Measurements from ENCODE around the gene SPATA17.
"Not testable (repeated sequence)": the region's sequence is repeated elsewhere in the genome, so short reads cannot be mapped to it uniquely, and the experiment has no call there.

SPATA17 gene

GRCh38 chr1:217674028-217674729 lies 43.0 kb downstream of the SPATA17 start:
- DNase-seq (ENCODE audit: low read depth) = no peak

- no peak for DNase-seq (ENCODE audit: low read depth)
Measured at GRCh38 chr1:217681806-217682205, 50.7 kb downstream of the SPATA17 start.

GRCh38 chr1:217687511-217687910 lies 56.4 kb downstream of the SPATA17 start:
- no peak for DNase-seq (ENCODE audit: low read depth)

GRCh38 chr1:217696140-217696539 lies 65.0 kb downstream of the SPATA17 start:
- not testable (repeated sequence) for DNase-seq (ENCODE audit: low read depth)

- no peak for DNase-seq (ENCODE audit: low read depth)
Measured at GRCh38 chr1:217703326-217703725, 72.2 kb downstream of the SPATA17 start.

- DNase-seq (ENCODE audit: low read depth) = no peak
Measured at GRCh38 chr1:217712925-217713597, 81.9 kb downstream of the SPATA17 start.

- DNase-seq (ENCODE audit: low read depth) = no peak
Measured at GRCh38 chr1:217715681-217716080, 84.5 kb downstream of the SPATA17 start.

- DNase-seq (ENCODE audit: low read depth) = no peak
Measured at GRCh38 chr1:217717959-217718358, 86.8 kb downstream of the SPATA17 start.

GRCh38 chr1:217718873-217719272 lies 87.7 kb downstream of the SPATA17 start:
- no peak for DNase-seq (ENCODE audit: low read depth)

- no peak for DNase-seq (ENCODE audit: low read depth)
Measured at GRCh38 chr1:217721692-217722091, 90.5 kb downstream of the SPATA17 start.

GRCh38 chr1:217734973-217735372 lies 103.8 kb downstream of the SPATA17 start:
- no peak for DNase-seq (ENCODE audit: low read depth)

GRCh38 chr1:217747156-217747769 lies 116.1 kb downstream of the SPATA17 start:
- no peak for DNase-seq (ENCODE audit: low read depth)

- DNase-seq (ENCODE audit: low read depth) = no peak
Measured at GRCh38 chr1:217769768-217770167, 138.6 kb downstream of the SPATA17 start.

GRCh38 chr1:217770918-217771317 lies 139.8 kb downstream of the SPATA17 start:
- no peak for DNase-seq (ENCODE audit: low read depth)

GRCh38 chr1:217776693-217777092 lies 145.5 kb downstream of the SPATA17 start:
- DNase-seq (ENCODE audit: low read depth) = no peak

- no peak for DNase-seq (ENCODE audit: low read depth)
Measured at GRCh38 chr1:217781056-217781455, 149.9 kb downstream of the SPATA17 start.

GRCh38 chr1:217791091-217791490 lies 159.9 kb downstream of the SPATA17 start:
- no peak for DNase-seq (ENCODE audit: low read depth)

GRCh38 chr1:217805792-217806191 lies 174.6 kb downstream of the SPATA17 start:
- no peak for DNase-seq (ENCODE audit: low read depth)

GRCh38 chr1:217812175-217812574 lies 181.0 kb downstream of the SPATA17 start:
- DNase-seq (ENCODE audit: low read depth) = no peak

- DNase-seq (ENCODE audit: low read depth) = no peak
Measured at GRCh38 chr1:217813031-217813430, 181.9 kb downstream of the SPATA17 start.

- no peak for DNase-seq (ENCODE audit: low read depth)
Measured at GRCh38 chr1:217837691-217838090, 206.5 kb downstream of the SPATA17 start.

GRCh38 chr1:217839161-217839560 lies 208.0 kb downstream of the SPATA17 start:
- DNase-seq (ENCODE audit: low read depth) = no peak

GRCh38 chr1:217846733-217847132 lies 215.6 kb downstream of the SPATA17 start:
- DNase-seq (ENCODE audit: low read depth) = no peak
